ENCODE results near the gene MIPEP. TPM values are rescaled to one million over a fixed set of nuclear protein-coding genes. Genes with fewer than 3 reads are reported as not detected.

Gene MIPEP
- total RNA-seq, 1 donor from 2014 or later: 49.7 TPM

- Histone ChIP-seq H3K4me3 (no peak overlapping the region), H3K4me1 (peaks cover 11% of the 10 kb centered on the region), H3K27me3 (ENCODE audit: low read depth) (no peaks in the 10 kb centered on the region), H3K9me3 (replicated peaks) (no peaks in the 10 kb centered on the region), H3K27ac (replicated peaks) (peak overlapping the region; percentile 39), H3K36me3 (no peaks in the 10 kb centered on the region)
- no peak for TF ChIP-seq CTCF (IDR thresholded peaks at IDR 0.05; ENCODE audit: borderline replicate concordance)
- intact Hi-C loops (cut with micrococcal nuclease): no loop called here
- DNase-seq: no peak
These were observed 149.2 kb downstream of the MIPEP start for GRCh38 chr13:23740002-23740401.

DNA sequence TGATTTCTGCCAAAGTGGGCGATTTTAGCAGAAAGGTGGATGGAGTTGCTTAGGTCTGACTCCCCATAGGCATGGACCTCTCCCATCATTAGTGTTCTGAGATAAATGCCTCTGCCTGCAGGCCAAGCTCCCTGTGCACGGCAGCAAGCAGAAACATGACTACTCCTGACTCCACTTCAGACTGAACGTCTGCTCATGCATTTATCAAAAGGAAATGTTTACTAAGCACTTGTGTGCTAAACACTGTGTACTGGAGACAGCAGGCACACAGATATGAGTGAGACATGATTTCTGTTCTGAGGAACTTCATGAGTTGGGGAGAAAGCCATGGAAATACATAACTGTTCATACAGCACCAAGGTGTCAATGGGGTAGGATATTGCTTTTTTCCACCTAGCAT is 149.6 kb downstream of the MIPEP start:
- H3K36me3 ChIP-seq: no peaks in the 10 kb centered on the region
- DNase-seq: no peak
- no peak overlapping the region for H3K4me3 ChIP-seq
- H3K4me1 ChIP-seq: peaks cover 11% of the 10 kb centered on the region
- H3K9me3 ChIP-seq (replicated peaks): no peaks in the 10 kb centered on the region
- no peaks in the 10 kb centered on the region for H3K27me3 ChIP-seq (ENCODE audit: low read depth)
- TF ChIP-seq CTCF (IDR thresholded peaks at IDR 0.05; ENCODE audit: borderline replicate concordance): no peak
- H3K27ac ChIP-seq (replicated peaks): peak overlapping the region; percentile 39
- intact Hi-C loops (cut with micrococcal nuclease): no loop called here

GRCh38 chr13:23736541-23736940 is 152.7 kb downstream of the MIPEP start:
- DNase-seq: no peak
- intact Hi-C loops (cut with micrococcal nuclease): no loop called here
- H3K27ac ChIP-seq (replicated peaks): no peak overlapping the region
- no peak overlapping the region for H3K4me3 ChIP-seq
- peaks cover 11% of the 10 kb centered on the region for H3K4me1 ChIP-seq
- no peaks in the 10 kb centered on the region for H3K27me3 ChIP-seq (ENCODE audit: low read depth)
- no peaks in the 10 kb centered on the region for H3K9me3 ChIP-seq (replicated peaks)
- no peak for TF ChIP-seq CTCF (IDR thresholded peaks at IDR 0.05; ENCODE audit: borderline replicate concordance)
- H3K36me3 ChIP-seq: no peaks in the 10 kb centered on the region

DNA sequence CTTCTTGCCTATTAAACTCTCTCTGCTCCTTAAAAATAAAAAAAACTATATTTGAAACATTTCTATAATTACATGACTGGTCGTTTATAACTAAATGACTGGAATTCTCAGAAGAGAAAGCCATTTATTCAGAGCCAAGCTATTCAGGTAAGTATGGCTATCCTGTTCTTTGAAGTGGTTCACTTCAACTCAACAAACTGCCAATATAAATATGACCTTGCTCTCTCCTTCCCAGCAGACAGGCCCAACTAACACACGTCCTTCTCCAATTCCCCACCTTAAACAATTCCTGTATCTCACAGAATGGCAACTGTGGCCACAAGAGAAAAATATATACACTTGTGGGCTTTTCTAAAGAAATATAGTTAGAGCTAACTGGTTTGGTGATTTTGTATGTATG is 153.9 kb downstream of the MIPEP start:
- H3K36me3 ChIP-seq: no peaks in the 10 kb centered on the region
- H3K4me1 ChIP-seq: peaks cover 11% of the 10 kb centered on the region
- no peaks in the 10 kb centered on the region for H3K27me3 ChIP-seq (ENCODE audit: low read depth)
- intact Hi-C loops (cut with micrococcal nuclease): no loop called here
- no peaks in the 10 kb centered on the region for H3K9me3 ChIP-seq (replicated peaks)
- H3K27ac ChIP-seq (replicated peaks): no peak overlapping the region
- DNase-seq: no peak
- no peak overlapping the region for H3K4me3 ChIP-seq
- no peak for TF ChIP-seq CTCF (IDR thresholded peaks at IDR 0.05; ENCODE audit: borderline replicate concordance)

- Histone ChIP-seq H3K9me3 (replicated peaks) (no peaks in the 10 kb centered on the region), H3K36me3 (peaks cover 24% of the 10 kb centered on the region), H3K27me3 (ENCODE audit: low read depth) (no peaks in the 10 kb centered on the region), H3K27ac (replicated peaks) (no peak overlapping the region), H3K4me3 (no peak overlapping the region), H3K4me1 (no peaks in the 10 kb centered on the region)
- no peak for TF ChIP-seq CTCF (IDR thresholded peaks at IDR 0.05; ENCODE audit: borderline replicate concordance)
- intact Hi-C loops (cut with micrococcal nuclease): no loop called here
- DNase-seq: no peak
These were observed 157.5 kb downstream of the MIPEP start for GRCh38 chr13:23731709-23732108.

GRCh38 chr13:23730251-23730650 is 158.9 kb downstream of the MIPEP start:
- Histone ChIP-seq H3K27ac (replicated peaks) (no peak overlapping the region), H3K27me3 (ENCODE audit: low read depth) (no peaks in the 10 kb centered on the region), H3K4me3 (no peak overlapping the region), H3K4me1 (no peaks in the 10 kb centered on the region), H3K36me3 (peaks cover 24% of the 10 kb centered on the region), H3K9me3 (replicated peaks) (no peaks in the 10 kb centered on the region)
- intact Hi-C loops (cut with micrococcal nuclease): no loop called here
- TF ChIP-seq CTCF (IDR thresholded peaks at IDR 0.05; ENCODE audit: borderline replicate concordance): no peak
- DNase-seq: no peak

All from left ventricle myocardium inferior (tissue), 1 donor.